OCI-LY1 (cell line): ENCODE results near the gene C9orf43.

Experiments used
- CTCF ChIP-seq: fragments of 200-600 bp; sonication (generic), shearing (Covaris generic); IDR thresholded peaks from 2 replicates; pipeline ENCODE4 v1.5.1; 2017; ENCODE audit warnings: mild to moderate bottlenecking, antibody characterized with exemption, low read length, moderate library complexity, mixed read lengths
- EZH2 ChIP-seq: fragments of 200-600 bp; sonication (generic), shearing (Covaris generic); IDR thresholded peaks from 2 replicates; pipeline ENCODE4 v1.8.0; 2017; ENCODE audit warnings: borderline replicate concordance, mixed run types, mild to moderate bottlenecking, antibody characterized with exemption, low read length, moderate library complexity, mixed read lengths

- TF ChIP-seq EZH2 (no peak), CTCF (no peak)
These were observed 68.7 kb downstream of the C9orf43 start for GRCh38 chr9:113479174-113479621.
